HG03060 (cell line): Measurements from ENCODE around the gene GSS.

Experiments
- ATAC-seq: cut with Tn5 transposase; IDR thresholded peaks from one replicate; pipeline ENCODE4 v1.9.1; 2021; ENCODE audit warnings: low read depth, moderate number of reproducible peaks; ENCODE audit not compliant: unreplicated experiment

The GSS gene

GRCh38 chr20:34979366-34980153, 24.0 kb upstream of the GSS start:
- ATAC-seq: no peak

- no peak for ATAC-seq
Measured at GRCh38 chr20:34978092-34978744, 22.6 kb upstream of the GSS start.

- no peak for ATAC-seq
Measured at GRCh38 chr20:34977365-34978091, 21.9 kb upstream of the GSS start.

GRCh38 chr20:34976286-34976685, 20.7 kb upstream of the GSS start:
- no peak for ATAC-seq

GRCh38 chr20:34974246-34974645, 18.6 kb upstream of the GSS start:
- no peak for ATAC-seq

- ATAC-seq: no peak
Measured at GRCh38 chr20:34971561-34972235, 16.1 kb upstream of the GSS start.

GRCh38 chr20:34970846-34971560, 15.4 kb upstream of the GSS start:
- ATAC-seq: no peak

- no peak for ATAC-seq
Measured at GRCh38 chr20:34970193-34970840, 14.7 kb upstream of the GSS start.

- ATAC-seq: no peak
Measured at GRCh38 chr20:34968042-34968775, 12.6 kb upstream of the GSS start.

DNA sequence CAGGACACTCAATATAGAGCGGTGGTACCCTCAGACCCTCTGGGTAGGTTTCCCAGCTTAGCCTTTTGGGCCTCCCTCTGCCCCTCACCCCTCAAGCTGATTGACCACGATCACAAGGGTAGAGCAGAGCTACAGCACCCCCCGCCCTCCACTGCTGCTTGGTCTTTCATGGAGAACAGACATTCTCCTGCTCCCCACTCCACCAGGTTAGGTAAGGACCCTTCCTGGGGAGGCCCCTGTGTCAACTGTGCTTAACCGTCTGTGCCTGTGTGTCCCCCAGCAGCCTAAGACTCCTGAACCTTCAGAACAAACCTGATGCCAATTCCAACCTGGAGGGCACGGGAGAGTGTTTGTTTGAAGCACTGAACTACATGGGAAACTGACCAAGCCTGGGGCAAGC, 11.8 kb upstream of the GSS start:
- no peak for ATAC-seq

DNA sequence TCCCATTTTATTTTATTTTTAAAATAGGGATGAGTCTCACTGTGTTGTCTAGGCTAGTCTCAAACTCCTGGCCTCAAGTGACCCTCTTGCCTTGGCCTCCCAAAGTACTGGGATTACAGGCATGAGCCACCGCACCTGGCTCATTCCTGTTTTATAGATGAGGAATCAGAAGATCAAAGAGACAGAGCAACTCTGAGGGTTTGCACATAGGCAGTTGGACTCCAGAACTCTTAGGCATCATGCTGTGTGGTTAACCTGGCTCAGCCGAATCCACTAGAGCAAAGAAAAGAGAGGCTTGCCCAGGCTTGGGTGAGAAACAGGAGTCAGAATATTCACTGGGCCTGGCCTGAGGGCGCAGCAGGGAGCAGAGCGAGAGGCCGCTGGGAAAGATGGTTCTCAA, 9.4 kb upstream of the GSS start:
- no peak for ATAC-seq

DNA sequence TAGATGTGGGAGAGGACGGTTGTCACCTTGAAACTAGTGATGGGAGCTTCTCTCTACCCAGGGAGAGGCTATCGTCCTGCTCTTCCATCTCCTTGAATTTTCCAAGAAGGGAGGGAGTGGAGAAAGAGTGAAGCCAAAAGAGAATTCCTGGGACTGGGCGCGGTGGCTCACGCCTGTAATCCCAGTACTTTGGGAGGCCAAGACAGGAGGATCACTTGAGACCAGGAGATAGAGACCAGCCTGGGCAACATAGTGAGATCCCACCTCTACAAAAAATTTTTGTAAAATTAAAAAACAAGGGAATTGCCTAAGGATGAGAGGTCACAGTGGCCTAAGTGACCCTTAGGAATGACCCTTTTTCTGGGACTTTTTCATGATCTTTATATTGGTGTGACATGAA, 8.9 kb upstream of the GSS start:
- ATAC-seq: no peak

- ATAC-seq: no peak
Measured at GRCh38 chr20:34956751-34957472, 1.3 kb upstream of the GSS start.

DNA sequence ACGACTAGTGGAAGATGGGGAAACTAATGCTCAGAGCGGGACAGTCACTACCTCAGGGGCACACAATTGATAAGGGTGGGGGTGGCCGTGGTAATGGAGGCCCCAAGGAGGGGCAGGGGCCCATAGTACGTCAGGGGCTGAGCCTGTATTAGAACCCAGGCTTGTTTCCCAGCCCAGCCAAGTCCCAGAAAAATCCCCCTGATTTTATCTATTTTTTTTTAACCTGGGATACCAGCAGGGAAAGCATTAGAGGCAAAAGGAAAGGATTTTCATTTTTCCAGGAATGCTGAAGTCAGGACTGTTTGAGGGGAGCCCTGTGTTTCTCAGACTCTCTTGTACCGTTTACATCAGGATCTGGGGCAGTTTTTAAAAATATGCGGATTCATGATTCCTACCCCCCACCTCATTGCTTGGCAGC, 444 bp upstream of the GSS start:
- no peak for ATAC-seq

DNA sequence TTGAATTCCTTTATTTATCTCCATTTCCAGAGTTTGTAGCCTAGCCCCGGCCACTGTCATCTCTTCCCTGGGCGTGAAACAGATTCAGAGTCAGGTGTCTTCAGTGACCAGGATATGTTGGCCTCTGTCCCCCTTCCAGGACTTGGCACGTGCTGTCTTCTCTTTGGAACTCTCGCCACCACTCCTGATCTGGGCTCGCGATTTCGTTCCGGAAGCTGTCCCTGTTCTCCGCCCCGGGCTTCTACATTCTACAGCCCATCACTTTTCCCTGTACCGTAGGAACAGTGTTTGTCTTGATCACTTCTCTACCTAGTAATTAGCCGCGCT, 739 bp downstream of the GSS start:
- no peak for ATAC-seq

- no peak for ATAC-seq
Measured at GRCh38 chr20:34953960-34954359, 1.6 kb downstream of the GSS start.

DNA sequence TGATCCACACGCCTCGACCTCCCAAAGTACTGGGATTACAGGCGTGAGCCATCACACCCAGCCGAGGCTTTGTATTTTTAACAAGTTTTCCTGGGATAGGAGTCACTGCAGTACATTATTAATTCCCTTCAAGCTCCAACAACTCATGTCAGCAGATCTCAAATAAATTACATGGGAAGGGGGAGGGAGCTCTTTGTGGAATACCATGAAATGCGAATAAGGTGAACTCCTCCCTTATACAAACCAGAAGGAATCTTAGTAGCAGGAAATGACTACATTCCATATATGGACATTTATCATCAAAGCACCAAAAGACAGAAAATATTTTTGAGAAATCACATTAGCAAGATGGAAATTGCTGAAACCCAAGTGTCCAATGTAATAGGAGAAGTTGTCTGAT, 2.9 kb downstream of the GSS start:
- no peak for ATAC-seq

GRCh38 chr20:34951652-34952051, 4.0 kb downstream of the GSS start:
- no peak for ATAC-seq

- ATAC-seq: no peak
Measured at GRCh38 chr20:34951252-34951651, 4.4 kb downstream of the GSS start.
